Measurements from ENCODE around the gene HSPBAP1. TPM values are rescaled to one million over a fixed set of nuclear protein-coding genes. Genes with fewer than 3 reads are reported as not detected.

The HSPBAP1 gene
- total and polyA plus RNA-seq, 5 donors = 5.6 to 8.3 (median 5.8) TPM

DNA sequence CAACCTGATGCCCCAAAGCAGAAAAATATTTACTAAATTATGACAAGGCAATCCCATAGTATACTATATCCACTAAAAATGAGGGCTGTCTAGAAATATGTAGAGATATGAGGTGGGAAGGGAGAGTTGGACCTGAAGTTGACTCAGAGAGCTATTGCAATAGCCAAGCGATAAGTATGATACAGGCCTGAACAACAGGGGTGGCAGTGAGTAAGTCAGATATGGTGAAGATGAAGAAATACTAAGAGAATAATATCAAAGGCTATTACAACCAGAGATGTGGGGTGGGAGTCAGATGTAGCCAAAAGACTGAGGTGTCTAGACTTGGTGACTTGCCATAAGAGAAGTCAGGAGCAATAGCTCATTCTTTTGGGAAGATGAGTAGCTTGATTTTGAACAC is 9.2 kb downstream of the HSPBAP1 start:
- intact Hi-C loops (cut with DNase I) = no loop called here
- 97% methylated on average over 1 of the region's 1 CpG for WGBS

DNA sequence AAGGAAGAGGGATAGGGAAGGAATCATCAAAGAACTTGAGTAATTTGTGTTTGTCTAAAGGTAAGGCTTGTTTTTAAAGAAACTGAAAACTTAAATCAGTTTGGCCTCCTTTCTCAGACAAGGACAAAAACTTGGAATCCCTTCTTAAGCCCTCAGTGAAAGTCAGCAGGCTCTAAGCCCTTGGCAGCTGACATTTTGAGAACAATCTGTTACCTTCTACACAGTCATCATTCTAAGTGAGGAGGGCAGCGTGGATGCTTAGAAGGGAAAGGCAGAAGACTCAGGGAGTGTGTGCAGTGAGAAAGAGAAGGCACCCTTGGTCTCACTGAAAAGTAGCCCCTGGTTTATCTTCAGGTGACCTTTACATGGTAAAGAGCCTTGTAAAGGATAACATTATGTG is 10.8 kb downstream of the HSPBAP1 start:
- intact Hi-C loops (cut with DNase I) = no loop called here
- 94% methylated on average over 1 of the region's 1 CpG for WGBS

More for the DNA sequence above, 9.2 kb downstream of the HSPBAP1 start:
- Histone ChIP-seq H3K27ac (ENCODE audit: low read length) (no peak overlapping the region), H3K4me1 (ENCODE audit: control insufficient read depth, insufficient read depth, low read length) (no peaks in the 10 kb centered on the region), H3K27me3 (ENCODE audit: control insufficient read depth, insufficient read depth) (no peaks in the 10 kb centered on the region), H3K9me3 (ENCODE audit: control insufficient read depth, low read length) (no peaks in the 10 kb centered on the region), H3K4me3 (ENCODE audit: low read length) (no peak overlapping the region)
- ATAC-seq (no peak), DNase-seq (no peak)

DNA sequence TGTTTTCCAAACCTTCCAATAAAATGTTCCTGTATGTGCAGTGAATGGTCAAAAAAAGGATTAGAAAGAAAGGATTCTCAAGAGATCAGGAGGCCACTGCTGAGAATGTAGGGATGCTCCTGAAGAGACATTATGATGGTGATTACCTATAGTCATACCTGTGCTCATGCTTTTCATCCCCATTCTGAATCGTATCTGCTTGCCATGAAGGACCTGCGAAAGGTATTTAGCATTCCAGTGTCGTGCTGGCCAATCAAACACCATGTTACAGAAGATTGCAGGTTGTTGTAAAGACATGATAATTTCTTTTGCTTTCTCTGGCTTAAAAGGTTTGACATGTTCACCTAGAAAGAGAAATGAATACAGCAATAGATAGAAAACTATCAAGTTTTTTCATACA is 16.1 kb downstream of the HSPBAP1 start:
- no peak for ATAC-seq
- Histone ChIP-seq H3K9me3 (ENCODE audit: control insufficient read depth, low read length) (no peaks in the 10 kb centered on the region), H3K4me3 (ENCODE audit: low read length) (no peak overlapping the region), H3K4me1 (ENCODE audit: control insufficient read depth, insufficient read depth, low read length) (no peaks in the 10 kb centered on the region), H3K27ac (ENCODE audit: low read length) (no peak overlapping the region), H3K27me3 (ENCODE audit: control insufficient read depth, insufficient read depth) (no peaks in the 10 kb centered on the region)
- intact Hi-C loops (cut with DNase I) = no loop called here
- no peak for DNase-seq
- WGBS = 78% methylated on average over 3 of the region's 3 CpGs

More for the DNA sequence above, 10.8 kb downstream of the HSPBAP1 start:
- no peaks in the 10 kb centered on the region for H3K9me3 ChIP-seq (ENCODE audit: control insufficient read depth, low read length)
- H3K4me1 ChIP-seq (ENCODE audit: control insufficient read depth, insufficient read depth, low read length) = no peaks in the 10 kb centered on the region
- no peak for DNase-seq
- no peak overlapping the region for H3K27ac ChIP-seq (ENCODE audit: low read length)
- ATAC-seq = no peak
- H3K27me3 ChIP-seq (ENCODE audit: control insufficient read depth, insufficient read depth) = no peaks in the 10 kb centered on the region
- H3K4me3 ChIP-seq (ENCODE audit: low read length) = no peak overlapping the region

DNA sequence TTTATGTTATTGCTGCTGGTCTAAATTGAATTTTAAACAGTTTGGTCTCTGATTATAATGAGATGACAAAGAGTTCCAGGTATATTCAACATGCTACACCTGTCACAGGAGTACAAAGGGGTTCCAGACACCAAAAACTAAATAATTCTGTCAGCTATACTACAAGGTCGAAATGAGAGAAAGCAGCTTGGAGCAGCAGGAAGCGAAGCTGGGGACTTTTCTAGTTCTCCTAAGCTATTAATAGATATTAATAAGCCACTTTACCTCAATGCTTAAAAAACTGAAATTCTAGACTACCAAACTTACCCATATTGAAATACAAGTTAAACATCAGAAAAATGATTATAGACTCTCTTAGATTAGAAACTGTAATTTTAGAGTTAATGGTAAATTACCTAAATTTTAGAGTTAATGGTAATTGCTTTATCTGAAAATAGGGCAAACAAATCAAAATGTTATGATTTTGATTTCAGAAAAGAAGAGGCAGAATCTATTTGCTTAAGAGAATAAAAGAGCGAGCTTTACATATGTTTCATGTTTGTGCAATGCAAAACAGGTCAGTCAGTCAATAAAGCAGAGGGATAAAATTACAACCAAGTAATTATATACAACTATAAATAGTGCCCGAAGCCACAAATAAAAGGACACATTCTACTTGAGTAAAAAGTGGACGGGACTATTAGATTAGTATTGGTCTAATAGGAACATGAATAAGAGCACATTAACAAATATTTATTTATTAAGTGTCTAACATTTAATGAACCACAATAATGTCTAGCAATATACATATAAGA is 16.8 kb downstream of the HSPBAP1 start:
- Histone ChIP-seq H3K27me3 (ENCODE audit: control insufficient read depth, insufficient read depth) (no peaks in the 10 kb centered on the region), H3K9me3 (ENCODE audit: control insufficient read depth, low read length) (no peaks in the 10 kb centered on the region), H3K4me1 (ENCODE audit: control insufficient read depth, insufficient read depth, low read length) (no peaks in the 10 kb centered on the region), H3K4me3 (ENCODE audit: low read length) (no peak overlapping the region), H3K27ac (ENCODE audit: low read length) (no peak overlapping the region)
- intact Hi-C loops (cut with DNase I) = no loop called here
- DNase-seq (no peak), ATAC-seq (no peak)
- WGBS = 59% methylated on average over 5 of the region's 5 CpGs

DNA sequence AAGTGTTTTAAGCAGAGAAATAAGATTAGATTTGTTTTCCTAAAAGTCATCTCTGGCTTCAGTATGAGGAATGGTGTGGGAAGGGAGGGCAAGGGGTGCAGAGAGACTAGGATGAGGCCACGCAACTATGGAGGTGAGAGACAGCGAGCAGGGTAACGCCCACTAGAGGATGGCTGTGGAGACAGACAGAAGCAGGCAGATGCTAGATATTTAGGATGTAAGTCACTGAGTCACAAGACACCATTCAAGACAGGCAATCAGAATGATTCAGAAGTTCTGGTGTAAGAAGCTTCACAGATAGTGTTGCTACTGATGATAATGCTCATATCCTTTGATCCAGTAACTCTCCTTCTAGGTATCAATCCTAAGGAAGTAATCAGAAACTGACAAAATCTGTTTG is 19.1 kb downstream of the HSPBAP1 start:
- WGBS = 91% methylated on average over 3 of the region's 3 CpGs
- H3K9me3 ChIP-seq (ENCODE audit: control insufficient read depth, low read length) = no peaks in the 10 kb centered on the region
- ATAC-seq = no peak
- DNase-seq = no peak
- no peak overlapping the region for H3K4me3 ChIP-seq (ENCODE audit: low read length)
- H3K27ac ChIP-seq (ENCODE audit: low read length) = no peak overlapping the region
- intact Hi-C loops (cut with DNase I) = no loop called here
- no peaks in the 10 kb centered on the region for H3K27me3 ChIP-seq (ENCODE audit: control insufficient read depth, insufficient read depth)
- H3K4me1 ChIP-seq (ENCODE audit: control insufficient read depth, insufficient read depth, low read length) = no peaks in the 10 kb centered on the region

DNA sequence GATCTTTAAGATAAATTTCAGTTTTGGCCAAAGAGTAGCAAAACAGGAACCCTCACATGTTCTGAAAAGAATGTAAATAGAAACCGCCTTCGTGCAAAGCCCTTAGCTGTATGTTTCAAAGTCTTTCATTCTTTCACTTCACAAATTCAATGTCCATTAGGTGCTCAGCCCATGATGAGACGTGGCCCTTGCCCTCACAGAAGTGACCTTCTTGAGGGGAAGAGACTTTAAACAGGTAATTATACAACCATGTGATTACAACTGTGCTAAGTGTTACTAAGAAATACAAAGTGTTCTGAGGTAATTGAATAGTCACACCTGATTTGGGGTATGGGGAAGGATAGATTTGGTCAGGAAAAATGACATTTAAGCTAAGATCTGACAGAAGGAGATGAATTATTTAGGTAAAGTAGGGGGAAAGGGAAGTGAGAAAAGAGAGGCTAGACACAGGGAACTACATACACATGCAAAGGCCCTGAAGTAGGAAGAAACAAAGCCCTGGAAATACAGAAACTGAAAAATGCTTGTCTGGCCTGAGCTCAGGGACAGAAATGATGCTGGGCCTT is 19.6 kb downstream of the HSPBAP1 start:
- Histone ChIP-seq H3K4me1 (ENCODE audit: control insufficient read depth, insufficient read depth, low read length) (no peaks in the 10 kb centered on the region), H3K27ac (ENCODE audit: low read length) (no peak overlapping the region), H3K4me3 (ENCODE audit: low read length) (no peak overlapping the region), H3K9me3 (ENCODE audit: control insufficient read depth, low read length) (no peaks in the 10 kb centered on the region), H3K27me3 (ENCODE audit: control insufficient read depth, insufficient read depth) (no peaks in the 10 kb centered on the region)
- WGBS = 92% methylated on average over 3 of the region's 3 CpGs
- intact Hi-C loops (cut with DNase I) = no loop called here
- peak in 1 of 2 donors; percentile 38 for ATAC-seq
- DNase-seq = no peak

DNA sequence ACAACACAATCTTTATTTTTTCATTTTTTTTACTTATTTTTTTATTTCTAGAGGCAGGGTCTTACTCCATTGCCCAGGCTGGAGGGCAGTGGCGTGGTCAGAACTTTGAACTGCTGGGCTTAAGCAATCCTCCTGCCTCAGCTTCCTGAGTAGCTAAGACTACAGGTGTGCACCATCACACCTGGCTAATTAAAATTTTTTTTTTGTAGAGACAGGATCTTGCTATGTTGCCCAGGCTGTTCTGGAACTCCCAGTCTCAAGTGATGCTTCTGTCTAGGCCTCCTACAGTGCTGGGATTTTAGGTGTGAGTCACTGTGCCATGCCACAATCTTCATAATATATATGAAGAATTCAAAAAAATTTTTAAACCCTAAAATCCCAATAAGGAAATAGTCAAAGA is 20.8 kb downstream of the HSPBAP1 start:
- Histone ChIP-seq H3K4me1 (ENCODE audit: control insufficient read depth, insufficient read depth, low read length) (no peaks in the 10 kb centered on the region), H3K9me3 (ENCODE audit: control insufficient read depth, low read length) (no peaks in the 10 kb centered on the region), H3K27ac (ENCODE audit: low read length) (no peak overlapping the region), H3K27me3 (ENCODE audit: control insufficient read depth, insufficient read depth) (no peaks in the 10 kb centered on the region), H3K4me3 (ENCODE audit: low read length) (no peak overlapping the region)
- intact Hi-C loops (cut with DNase I) = no loop called here
- DNase-seq = no peak
- ATAC-seq = no peak
- 98% methylated on average over 1 of the region's 1 CpG for WGBS

DNA sequence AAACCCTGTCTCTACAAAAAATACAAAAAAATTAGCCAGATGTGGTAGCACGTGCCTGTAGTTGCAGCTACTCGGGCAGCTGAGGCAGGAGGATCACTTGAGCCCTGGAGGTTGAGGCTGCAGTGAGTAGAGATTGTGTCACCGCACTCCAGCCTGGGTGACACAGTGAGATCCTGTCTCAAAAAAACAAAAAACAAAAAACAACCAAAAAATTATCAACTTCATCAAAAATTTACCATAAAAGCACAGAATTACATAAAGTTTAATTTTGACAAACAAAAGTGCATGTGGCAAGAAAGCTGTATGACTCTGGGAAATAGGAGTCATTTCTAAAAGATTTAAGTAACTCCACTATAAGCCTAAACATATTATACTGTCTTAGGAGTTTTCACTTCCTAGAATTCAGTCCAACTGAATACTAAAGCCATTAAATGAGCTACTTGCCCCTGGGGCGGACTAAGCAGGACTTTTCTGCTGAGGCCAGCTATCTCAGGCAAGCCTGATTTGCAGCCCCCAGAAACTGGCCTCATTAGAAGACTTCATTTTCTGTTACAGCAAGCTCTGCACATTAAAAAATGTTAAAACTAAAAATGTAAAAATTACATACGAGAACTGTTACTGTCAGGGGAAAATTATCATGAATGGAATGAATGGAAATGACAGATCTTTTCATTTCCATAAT is 23.0 kb downstream of the HSPBAP1 start:
- intact Hi-C loops (cut with DNase I) = no loop called here
- no peak overlapping the region for H3K27ac ChIP-seq (ENCODE audit: low read length)
- no peaks in the 10 kb centered on the region for H3K4me1 ChIP-seq (ENCODE audit: control insufficient read depth, insufficient read depth, low read length)
- WGBS = 89% methylated on average over 5 of the region's 5 CpGs
- ATAC-seq (no peak), DNase-seq (no peak)
- no peaks in the 10 kb centered on the region for H3K27me3 ChIP-seq (ENCODE audit: control insufficient read depth, insufficient read depth)
- H3K9me3 ChIP-seq (ENCODE audit: control insufficient read depth, low read length) = no peaks in the 10 kb centered on the region
- H3K4me3 ChIP-seq (ENCODE audit: low read length) = no peak overlapping the region

DNA sequence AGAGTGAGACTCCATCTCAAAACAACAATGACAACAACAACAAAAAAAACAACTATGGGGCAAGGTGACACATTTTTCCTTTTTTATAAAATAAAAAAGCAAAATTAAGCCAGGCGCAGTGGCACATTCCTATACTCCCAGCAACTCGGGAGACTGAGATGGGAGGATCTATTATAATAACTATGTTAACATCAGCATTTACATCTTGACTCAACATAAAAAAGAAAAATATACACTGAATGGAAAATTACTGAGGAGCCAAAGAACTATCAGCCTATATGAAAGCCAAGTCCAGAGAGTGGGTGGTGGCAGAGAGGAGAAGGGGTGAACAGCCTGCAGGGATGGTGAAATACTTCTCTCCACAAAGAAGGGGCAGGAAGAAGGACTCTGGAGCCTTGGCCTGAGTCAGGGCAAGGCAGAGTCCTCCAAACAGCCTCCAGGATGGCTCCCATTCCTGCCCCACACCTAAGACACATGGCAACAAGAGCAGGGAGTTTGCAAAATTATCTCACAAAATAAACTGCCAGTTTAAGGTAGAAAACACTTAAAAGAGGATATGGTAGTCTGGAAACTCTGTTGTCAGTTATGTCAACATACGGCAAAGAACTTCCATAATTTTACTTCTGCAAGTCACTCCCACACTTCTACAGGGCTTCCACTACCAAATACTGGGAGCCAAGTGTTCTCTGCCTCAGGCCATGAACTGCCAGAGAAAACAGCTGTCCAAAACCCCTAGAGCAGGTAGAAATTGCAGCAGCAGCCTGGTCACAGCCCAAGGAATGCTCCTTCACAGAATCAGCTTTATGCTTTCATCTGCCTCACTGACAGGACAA is 25.9 kb downstream of the HSPBAP1 start:
- H3K27ac ChIP-seq (ENCODE audit: low read length) = peak overlapping the region; percentile 78
- no peaks in the 10 kb centered on the region for H3K27me3 ChIP-seq (ENCODE audit: control insufficient read depth, insufficient read depth)
- H3K4me1 ChIP-seq (ENCODE audit: control insufficient read depth, insufficient read depth, low read length) = no peaks in the 10 kb centered on the region
- intact Hi-C loops (cut with DNase I) = no loop called here
- DNase-seq = no peak
- no peaks in the 10 kb centered on the region for H3K9me3 ChIP-seq (ENCODE audit: control insufficient read depth, low read length)
- peak in 1 of 2 donors; percentile 26 for ATAC-seq
- no peak overlapping the region for H3K4me3 ChIP-seq (ENCODE audit: low read length)
- 89% methylated on average over 3 of the region's 3 CpGs for WGBS

DNA sequence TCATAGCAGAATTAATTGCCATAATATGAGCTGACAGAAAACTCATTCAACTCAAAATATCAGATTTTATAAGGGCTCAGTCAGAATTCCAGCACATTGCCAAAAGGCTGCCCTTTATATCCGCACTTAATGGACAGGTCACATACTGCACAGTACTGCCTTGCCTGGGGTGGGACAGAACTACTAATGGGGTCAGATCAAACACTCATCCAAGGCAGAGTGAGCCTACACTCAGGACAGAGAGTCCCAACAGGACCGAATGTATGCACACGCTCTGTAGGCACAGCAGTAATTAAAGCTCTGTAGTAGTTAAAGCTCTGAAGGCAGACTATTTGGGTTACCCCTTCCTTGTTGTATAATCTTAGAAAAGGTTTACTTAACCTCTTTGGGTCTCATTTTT is 27.2 kb downstream of the HSPBAP1 start:
- Histone ChIP-seq H3K4me3 (ENCODE audit: low read length) (no peak overlapping the region), H3K27ac (ENCODE audit: low read length) (no peak overlapping the region), H3K4me1 (ENCODE audit: control insufficient read depth, insufficient read depth, low read length) (no peaks in the 10 kb centered on the region), H3K27me3 (ENCODE audit: control insufficient read depth, insufficient read depth) (no peaks in the 10 kb centered on the region), H3K9me3 (ENCODE audit: control insufficient read depth, low read length) (no peaks in the 10 kb centered on the region)
- no peak for ATAC-seq
- DNase-seq = no peak
- WGBS = 94% methylated on average over 3 of the region's 3 CpGs
- intact Hi-C loops (cut with DNase I) = no loop called here

All from right cardiac atrium (tissue), 5 donors.